ENCODE measurements around the gene PTAFR.

GRCh38 chr1:28144203-28145135 lies 32.0 kb downstream of the PTAFR start:
- no peak for TF ChIP-seq CTCF (IDR thresholded peaks at IDR 0.05)
- no peak for TF ChIP-seq POLR2A (IDR thresholded peaks at IDR 0.05)

Data from tibial nerve (tissue), 3 donors.